G401 (cell line): ENCODE results near the gene DCHS2. TPM values are rescaled to one million over a fixed set of nuclear protein-coding genes. Genes with fewer than 3 reads are reported as not detected.
"Not testable (repeated sequence)": the region's sequence is repeated elsewhere in the genome, so short reads cannot be mapped to it uniquely, and the experiment has no call there.

Source experiments
- DNase-seq: peaks from one replicate; pipeline ENCODE4 v3.0.0-alpha.2; 2015; ENCODE audit warnings: low spot score
- in situ Hi-C: cut with HindIII; loops from 2 replicates; pipeline ENCODE4 v1.10.0; 2016; ENCODE audit warnings: low sequenced_read_pairs, mixed read lengths
- total RNA-seq: library from RNA; depleted of rRNA; stranded (reverse); fragments of >200 nt; shearing (Covaris generic); gene quantifications from 2 replicates; pipeline ENCODE4 v1.2.3, GENCODE V29; 2014

DCHS2 gene
- total RNA-seq, 1 experiment from 2014 or later, result not detected

- no peak for DNase-seq
- in situ Hi-C loops, result no loop called here
Measured at GRCh38 chr4:154304679-154305078, 186.9 kb downstream of the DCHS2 start.

- DNase-seq, result no peak
- in situ Hi-C loops, result no loop called here
Measured at GRCh38 chr4:154294652-154295350, 196.8 kb downstream of the DCHS2 start.

- DNase-seq, result no peak
- in situ Hi-C loops, result no loop called here
Measured at GRCh38 chr4:154293427-154293826, 198.2 kb downstream of the DCHS2 start.

- DNase-seq, result no peak
- in situ Hi-C loops, result no loop called here
Measured at GRCh38 chr4:154292589-154292988, 199.0 kb downstream of the DCHS2 start.

GRCh38 chr4:154277172-154277571 is 214.4 kb downstream of the DCHS2 start:
- in situ Hi-C loops, result no loop called here
- DNase-seq, result no peak

- in situ Hi-C loops, result no loop called here
- no peak for DNase-seq
Measured at GRCh38 chr4:154276496-154276895, 215.1 kb downstream of the DCHS2 start.

GRCh38 chr4:154254999-154255398 is 236.6 kb downstream of the DCHS2 start:
- in situ Hi-C loops, result no loop called here
- DNase-seq, result no peak

GRCh38 chr4:154234576-154234975 is 257.0 kb downstream of the DCHS2 start:
- in situ Hi-C loops, result no loop called here
- no peak for DNase-seq

- in situ Hi-C loops, result no loop called here
- no peak for DNase-seq
Measured at GRCh38 chr4:154231806-154232478, 259.7 kb downstream of the DCHS2 start.

- DNase-seq, result no peak
- in situ Hi-C loops, result no loop called here
Measured at GRCh38 chr4:154230723-154231122, 260.9 kb downstream of the DCHS2 start.

- in situ Hi-C loops, result no loop called here
Measured at GRCh38 chr4:154230091-154230490, 261.5 kb downstream of the DCHS2 start.

GRCh38 chr4:154222875-154223274 is 268.7 kb downstream of the DCHS2 start:
- DNase-seq, result no peak
- in situ Hi-C loops, result no loop called here

More at GRCh38 chr4:154230091-154230490, 261.5 kb downstream of the DCHS2 start:
- DNase-seq, result no peak

- no peak for DNase-seq
- in situ Hi-C loops, result no loop called here
Measured at GRCh38 chr4:154218051-154218450, 273.5 kb downstream of the DCHS2 start.

GRCh38 chr4:154217384-154217783 is 274.2 kb downstream of the DCHS2 start:
- DNase-seq, in situ Hi-C loops: not testable (repeated sequence)

GRCh38 chr4:154211506-154211905 is 280.1 kb downstream of the DCHS2 start:
- DNase-seq, result no peak
- in situ Hi-C loops, result no loop called here

- in situ Hi-C loops, result no loop called here
- DNase-seq, result no peak
Measured at GRCh38 chr4:154208424-154208823, 283.2 kb downstream of the DCHS2 start.

- in situ Hi-C loops, result no loop called here
- no peak for DNase-seq
Measured at GRCh38 chr4:154205471-154205870, 286.1 kb downstream of the DCHS2 start.

GRCh38 chr4:154194649-154195048 is 296.9 kb downstream of the DCHS2 start:
- in situ Hi-C loops, result no loop called here
- DNase-seq, result no peak

GRCh38 chr4:154192585-154192984 is 299.0 kb downstream of the DCHS2 start:
- no peak for DNase-seq
- in situ Hi-C loops, result no loop called here

GRCh38 chr4:154189346-154189745 is 302.3 kb downstream of the DCHS2 start:
- in situ Hi-C loops, result no loop called here
- no peak for DNase-seq

- DNase-seq, result no peak
- in situ Hi-C loops, result no loop called here
Measured at GRCh38 chr4:154186888-154187287, 304.7 kb downstream of the DCHS2 start.
